ENCODE data around the gene FBL.

- no peak for TF ChIP-seq POLR2A (IDR thresholded peaks at IDR 0.05; ENCODE audit: borderline replicate concordance, extremely low read depth, insufficient read depth, insufficient read length)
- TF ChIP-seq, protein P1, sequence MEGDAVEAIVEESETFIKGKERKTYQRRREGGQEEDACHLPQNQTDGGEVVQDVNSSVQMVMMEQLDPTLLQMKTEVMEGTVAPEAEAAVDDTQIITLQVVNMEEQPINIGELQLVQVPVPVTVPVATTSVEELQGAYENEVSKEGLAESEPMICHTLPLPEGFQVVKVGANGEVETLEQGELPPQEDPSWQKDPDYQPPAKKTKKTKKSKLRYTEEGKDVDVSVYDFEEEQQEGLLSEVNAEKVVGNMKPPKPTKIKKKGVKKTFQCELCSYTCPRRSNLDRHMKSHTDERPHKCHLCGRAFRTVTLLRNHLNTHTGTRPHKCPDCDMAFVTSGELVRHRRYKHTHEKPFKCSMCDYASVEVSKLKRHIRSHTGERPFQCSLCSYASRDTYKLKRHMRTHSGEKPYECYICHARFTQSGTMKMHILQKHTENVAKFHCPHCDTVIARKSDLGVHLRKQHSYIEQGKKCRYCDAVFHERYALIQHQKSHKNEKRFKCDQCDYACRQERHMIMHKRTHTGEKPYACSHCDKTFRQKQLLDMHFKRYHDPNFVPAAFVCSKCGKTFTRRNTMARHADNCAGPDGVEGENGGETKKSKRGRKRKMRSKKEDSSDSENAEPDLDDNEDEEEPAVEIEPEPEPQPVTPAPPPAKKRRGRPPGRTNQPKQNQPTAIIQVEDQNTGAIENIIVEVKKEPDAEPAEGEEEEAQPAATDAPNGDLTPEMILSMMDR (IDR thresholded peaks at IDR 0.05 in 2 of 3, conservative IDR thresholded peaks at IDR 0.05 in 1 of 3; ENCODE audit: borderline replicate concordance in 1 of 3, insufficient read depth in 1 of 3, low read depth in 2 of 3, low read length in 2 of 3): no peak
- TF ChIP-seq, protein P2, sequence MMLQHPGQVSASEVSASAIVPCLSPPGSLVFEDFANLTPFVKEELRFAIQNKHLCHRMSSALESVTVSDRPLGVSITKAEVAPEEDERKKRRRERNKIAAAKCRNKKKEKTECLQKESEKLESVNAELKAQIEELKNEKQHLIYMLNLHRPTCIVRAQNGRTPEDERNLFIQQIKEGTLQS (IDR thresholded peaks at IDR 0.05): no peak
- TF ChIP-seq POLR2AphosphoS5 (IDR thresholded peaks at IDR 0.05; ENCODE audit: low read depth, low read length): no peak
- no peak for TF ChIP-seq EZH2 (IDR thresholded peaks at IDR 0.05)
- TF ChIP-seq ELF1 (IDR thresholded peaks at IDR 0.05; ENCODE audit: borderline replicate concordance, low read depth): no peak
- TF ChIP-seq CBX3 (IDR thresholded peaks at IDR 0.05; ENCODE audit: low read depth): no peak
- no peak for TF ChIP-seq EZH2phosphoT487 (IDR thresholded peaks at IDR 0.05; ENCODE audit: borderline replicate concordance)
- no peak for TF ChIP-seq SRF (IDR thresholded peaks at IDR 0.05; ENCODE audit: low read depth)
- no peak for TF ChIP-seq REST (IDR thresholded peaks at IDR 0.05; ENCODE audit: low read depth)
- TF ChIP-seq, protein P3, sequence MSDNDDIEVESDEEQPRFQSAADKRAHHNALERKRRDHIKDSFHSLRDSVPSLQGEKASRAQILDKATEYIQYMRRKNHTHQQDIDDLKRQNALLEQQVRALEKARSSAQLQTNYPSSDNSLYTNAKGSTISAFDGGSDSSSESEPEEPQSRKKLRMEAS (IDR thresholded peaks at IDR 0.05): no peak
- no peak for TF ChIP-seq ZNF274 (IDR thresholded peaks at IDR 0.05; ENCODE audit: low read depth, low read length)
- TF ChIP-seq YY1 (IDR thresholded peaks at IDR 0.05; ENCODE audit: extremely low read depth, insufficient replicate concordance, low read depth, low read length): no peak
- TF ChIP-seq JUND (IDR thresholded peaks at IDR 0.05): no peak
These were observed 26.4 kb downstream of the FBL start for GRCh38 chr19:39819786-39820185.

Measured in HCT116 (cell line).